Motor neuron (in vitro differentiated cells): Measurements from ENCODE around the gene ZNF212. TPM values are rescaled to one million over a fixed set of nuclear protein-coding genes. Genes with fewer than 3 reads are reported as not detected.
A peak's percentile ranks its signal among the peaks of the same experiment; 100 is the strongest.
"Not testable (repeated sequence)": the region's sequence is repeated elsewhere in the genome, so short reads cannot be mapped to it uniquely, and the experiment has no call there.

Experiments
- ATAC-seq, 8 experiments: fragments of 200-7000 bp; cut with Tn5 transposase; replicated peaks in 6 of 8; 2 replicates each; pipeline ENCODE4 v1.8.0; 2021; ENCODE audit warnings: mild to moderate bottlenecking in 8 of 8, moderate library complexity in 8 of 8
- H3K27ac ChIP-seq, 2 donors: fragments of 250-450 bp; sonication (Bioruptor Pico); 2 replicates each; pipeline ENCODE4 v1.9.0; 2021; ENCODE audit warnings: antibody characterized with exemption in 2 of 2, mild to moderate bottlenecking in 2 of 2, moderate library complexity in 1 of 2
- H3K4me1 ChIP-seq, 2 donors: fragments of 250-450 bp; sonication (Bioruptor Pico); replicated peaks in 1 of 2; 2 replicates each; pipeline ENCODE4 v1.6.1; 2021; ENCODE audit warnings: antibody characterized with exemption in 2 of 2, mild to moderate bottlenecking in 2 of 2, moderate library complexity in 1 of 2
- H3K4me3 ChIP-seq, 5 donors: fragments of 250-450 bp; sonication (Bioruptor Pico); 2 replicates each; pipeline ENCODE4 v1.9.0; 2021; ENCODE audit warnings: antibody characterized with exemption in 5 of 5, mild to moderate bottlenecking in 5 of 5, moderate library complexity in 4 of 5
- WGBS, 10 experiments: fragments of 450-650 bp; shearing (Covaris generic); methylation state at CpG; one replicate each; pipeline ENCODE4 v1.0.0; 2022; 5-methylcytosine and 5-hydroxymethylcytosine counted together
- in situ Hi-C, 9 experiments: fragments of 400-800 bp; cut with MboI; loops; one replicate each; pipeline ENCODE4 v1.15.0; 2021; ENCODE audit warnings: low sequenced_read_pairs in 9 of 9, low pct_unique_long_range_greater_than_20kb in 2 of 9; ENCODE audit not compliant: unreplicated experiment in 9 of 9
- total RNA-seq, 8 experiments: library from RNA; unstranded; fragments of 300-600 nt; gene quantifications; 2 replicates each; pipeline versions ENCODE4 v1.2.3 to v1.2.4, GENCODE V29; 2022

Gene ZNF212
- total RNA-seq, 8 experiments from 2014 or later, result 3.9 to 10.2 (median 6.5) TPM

GRCh38 chr7:149248777-149249176 is 9.3 kb downstream of the ZNF212 start:
- WGBS, 10 experiments, result 15 to 92% (median 75%) methylated on average over 1 to 3 of the region's 3 CpGs; no CpG with 5 or more reads in 1 of the 10 experiments
- in situ Hi-C loops, result no loop called here
- H3K4me1 ChIP-seq, result no peaks in the 10 kb centered on the region
- H3K4me3 ChIP-seq, result no peak overlapping the region
- no peak overlapping the region for H3K27ac ChIP-seq
- no peak for ATAC-seq

- in situ Hi-C loops, H3K4me1 ChIP-seq, H3K27ac ChIP-seq, H3K4me3 ChIP-seq, ATAC-seq: not testable (repeated sequence)
- WGBS, 10 experiments, result 90 to 100% (median 94%) methylated on average over 2 to 13 of the region's 18 CpGs; no CpG with 5 or more reads in 3 of the 10 experiments
Measured at GRCh38 chr7:149250151-149250550, 10.7 kb downstream of the ZNF212 start.

GRCh38 chr7:149251518-149251917 is 12.1 kb downstream of the ZNF212 start:
- in situ Hi-C loops, ATAC-seq, H3K4me3 ChIP-seq, H3K4me1 ChIP-seq, H3K27ac ChIP-seq: not testable (repeated sequence)
- 97 to 100% (median 100%) methylated on average over 1 to 6 of the region's 10 CpGs; no CpG with 5 or more reads in 3 of the 10 experiments for WGBS, 10 experiments

GRCh38 chr7:149252378-149252777 is 12.9 kb downstream of the ZNF212 start:
- 86 to 100% (median 100%) methylated on average over 1 to 2 of the region's 2 CpGs; no CpG with 5 or more reads in 5 of the 10 experiments for WGBS, 10 experiments
- Histone ChIP-seq H3K4me3 (no peak overlapping the region), H3K4me1 (no peaks in the 10 kb centered on the region), H3K27ac (no peak overlapping the region)
- no peak for ATAC-seq
- in situ Hi-C loops, result no loop called here

GRCh38 chr7:149253665-149254064 is 14.2 kb downstream of the ZNF212 start:
- no peak for ATAC-seq
- WGBS, 10 experiments, result 87 to 100% (median 100%) methylated on average over 1 to 5 of the region's 7 CpGs; no CpG with 5 or more reads in 5 of the 10 experiments
- in situ Hi-C loops, result no loop called here
- Histone ChIP-seq H3K27ac (no peak overlapping the region), H3K4me1 (no peaks in the 10 kb centered on the region), H3K4me3 (no peak overlapping the region)

- 73 to 100% (median 98%) methylated on average over 1 to 8 of the region's 16 CpGs; no CpG with 5 or more reads in 2 of the 10 experiments for WGBS, 10 experiments
- Histone ChIP-seq H3K4me3 (no peak overlapping the region), H3K4me1 (no peaks in the 10 kb centered on the region), H3K27ac (no peak overlapping the region)
- no peak for ATAC-seq
- in situ Hi-C loops, result no loop called here
Measured at GRCh38 chr7:149254181-149254858, 14.9 kb downstream of the ZNF212 start.

GRCh38 chr7:149255174-149255573 is 15.7 kb downstream of the ZNF212 start:
- H3K4me1 ChIP-seq, result no peaks in the 10 kb centered on the region
- H3K4me3 ChIP-seq, result no peak overlapping the region
- no peak for ATAC-seq
- 60 to 100% (median 98%) methylated on average over 1 to 4 of the region's 5 CpGs; no CpG with 5 or more reads in 2 of the 10 experiments for WGBS, 10 experiments
- in situ Hi-C loops, result no loop called here
- H3K27ac ChIP-seq, result no peak overlapping the region

- H3K4me3 ChIP-seq, result no peak overlapping the region
- in situ Hi-C loops, result no loop called here
- no peak overlapping the region for H3K27ac ChIP-seq
- ATAC-seq, result no peak
- no peaks in the 10 kb centered on the region for H3K4me1 ChIP-seq
- WGBS, 10 experiments, result 75 to 100% (median 99%) methylated on average over 1 to 4 of the region's 4 CpGs; no CpG with 5 or more reads in 4 of the 10 experiments
Measured at GRCh38 chr7:149256568-149256967, 17.1 kb downstream of the ZNF212 start.

- in situ Hi-C loops, result no loop called here
- no peak for ATAC-seq
- Histone ChIP-seq H3K27ac (no peak overlapping the region), H3K4me1 (no peaks in the 10 kb centered on the region), H3K4me3 (no peak overlapping the region)
- WGBS, 10 experiments, result 80 to 100% (median 100%) methylated on average over 1 to 2 of the region's 2 CpGs; no CpG with 5 or more reads in 6 of the 10 experiments
Measured at GRCh38 chr7:149257146-149257545, 17.7 kb downstream of the ZNF212 start.

- WGBS, 10 experiments, result 0 to 45% (median 10%) methylated on average over 1 to 11 of the region's 16 CpGs; no CpG with 5 or more reads in 2 of the 10 experiments
- in situ Hi-C loops, result no loop called here
- Histone ChIP-seq H3K4me1 (peaks cover 6 to 9% of the 10 kb centered on the region in 2 donors), H3K4me3 (peak overlapping the region; percentile 47 to 63 (median 53)), H3K27ac (peak overlapping the region; percentile 78 to 85)
- ATAC-seq, result peak; percentile 6 to 49 (median 20)
Measured at GRCh38 chr7:149261316-149261828, 21.9 kb downstream of the ZNF212 start.

GRCh38 chr7:149261829-149262617 is 22.6 kb downstream of the ZNF212 start, which contains the start of gene ZNF783:
Gene ZNF783, plus strand, starts transcription at chr7:149262196. Its CDS starts 138 bp downstream, at chr7:149262334.
- WGBS, 10 experiments, result 0 to 9% (median 4%) methylated on average over 1 to 16 of the region's 115 CpGs; no CpG with 5 or more reads in 7 of the 10 experiments

GRCh38 chr7:149266451-149266850 is 27.0 kb downstream of the ZNF212 start:
- in situ Hi-C loops, result no loop called here
- Histone ChIP-seq H3K4me1 (peaks cover 6 to 9% of the 10 kb centered on the region in 2 donors), H3K4me3 (no peak overlapping the region), H3K27ac (no peak overlapping the region)
- ATAC-seq, result no peak
- 93 to 97% methylated on average over 3 to 5 of the region's 21 CpGs; no CpG with 5 or more reads in 8 of the 10 experiments for WGBS, 10 experiments

More at GRCh38 chr7:149261829-149262617, 22.6 kb downstream of the ZNF212 start, which contains the start of gene ZNF783:
- peak within 1 kb of the TSS; percentile 78 to 85 for H3K27ac ChIP-seq
- peaks cover 6 to 9% of the 10 kb centered on the region in 2 donors for H3K4me1 ChIP-seq
- H3K4me3 ChIP-seq, result peak within 1 kb of the TSS; percentile 47 to 63 (median 53)
- in situ Hi-C loops, result no loop called here
- peak; percentile 83 to 95 (median 92) for ATAC-seq

GRCh38 chr7:149267733-149268132 is 28.3 kb downstream of the ZNF212 start:
- in situ Hi-C loops, result no loop called here
- H3K4me3 ChIP-seq, result no peak overlapping the region
- no peak for ATAC-seq
- peaks cover 3 to 6% of the 10 kb centered on the region in 2 donors for H3K4me1 ChIP-seq
- no peak overlapping the region for H3K27ac ChIP-seq
- WGBS, 10 experiments, result 86 to 100% (median 98%) methylated on average over 1 to 5 of the region's 8 CpGs; no CpG with 5 or more reads in 3 of the 10 experiments
